BLaER1 treated with 17β-estradiol and CSF1 and Interleukin-3, amounts not matched to agents 10 nM and 100 nM (cell line): ENCODE results near the gene ATRNL1.

ENCODE experiments used
- H3K27ac ChIP-seq, 11 experiments: shearing (Covaris generic); formaldehyde crosslinking; 2 replicates each; pipeline ENCODE4 v1.8.1; 2022
- H3K27me3 ChIP-seq, 11 experiments: shearing (Covaris generic); formaldehyde crosslinking; 2 replicates each; pipeline ENCODE4 v1.8.1; 2022
- H3K36me3 ChIP-seq, 11 experiments: shearing (Covaris generic); formaldehyde crosslinking; 2 replicates each; pipeline ENCODE4 v1.8.1; 2022
- H3K4me1 ChIP-seq, 10 experiments: shearing (Covaris generic); formaldehyde crosslinking; 2 replicates each; pipeline ENCODE4 v1.8.1; 2022
- H3K4me2 ChIP-seq, 11 experiments: shearing (Covaris generic); formaldehyde crosslinking; 2 replicates each; pipeline ENCODE4 v1.8.1; 2022
- H3K4me3 ChIP-seq, 10 experiments: shearing (Covaris generic); formaldehyde crosslinking; 2 replicates each; pipeline ENCODE4 v1.8.1; 2022
- H3K9ac ChIP-seq, 11 experiments: shearing (Covaris generic); formaldehyde crosslinking; 2 replicates each; pipeline ENCODE4 v1.8.1; 2022
- H3K9me3 ChIP-seq, 11 experiments: shearing (Covaris generic); formaldehyde crosslinking; replicated peaks in 1 of 11; 2 replicates each; pipeline ENCODE4 v1.8.1; 2022
- H4K20me1 ChIP-seq, 11 experiments: shearing (Covaris generic); formaldehyde crosslinking; 2 replicates each; pipeline ENCODE4 v1.8.1; 2022
- Cebpa-rat ChIP-seq, 11 experiments: shearing (Covaris generic); IDR thresholded peaks; 2 replicates each; pipeline ENCODE4 v1.8.1; 2022

ATRNL1 gene

GRCh38 chr10:115572740-115573455 is 479.7 kb downstream of the ATRNL1 start:
- Histone ChIP-seq H4K20me1 (no peaks in the 10 kb centered on the region), H3K9ac (no peak overlapping the region), H3K4me1 (no peaks in the 10 kb centered on the region), H3K36me3 (no peaks in the 10 kb centered on the region), H3K4me2 (no peak overlapping the region), H3K9me3 (no peaks in the 10 kb centered on the region), H3K27ac (no peak overlapping the region), H3K27me3 (no peaks in the 10 kb centered on the region), H3K4me3 (no peak overlapping the region)
- no peak for TF ChIP-seq Cebpa-rat (IDR thresholded peaks at IDR 0.05)

GRCh38 chr10:115580239-115580638 is 487.1 kb downstream of the ATRNL1 start:
- H3K27ac ChIP-seq = no peak overlapping the region
- peaks cover 0 to 12% (median 0%) of the 10 kb centered on the region in 10 experiments; a peak in 4 of 20 replicates for H3K4me1 ChIP-seq
- no peaks in the 10 kb centered on the region for H3K27me3 ChIP-seq
- H3K9ac ChIP-seq = no peak overlapping the region
- no peak overlapping the region for H3K4me3 ChIP-seq
- peaks cover 0 to 15% (median 9%) of the 10 kb centered on the region in 11 experiments; a peak in 13 of 22 replicates for H3K9me3 ChIP-seq
- H3K36me3 ChIP-seq = no peaks in the 10 kb centered on the region
- H3K4me2 ChIP-seq = peak overlapping the region in 1 of 11 experiments; percentile 44; a peak in 1 of 22 replicates
- no peak for TF ChIP-seq Cebpa-rat (IDR thresholded peaks at IDR 0.05)
- H4K20me1 ChIP-seq = no peaks in the 10 kb centered on the region

- H3K27me3 ChIP-seq = no peaks in the 10 kb centered on the region
- H3K27ac ChIP-seq = no peak overlapping the region
- H3K36me3 ChIP-seq = no peaks in the 10 kb centered on the region
- H4K20me1 ChIP-seq = no peaks in the 10 kb centered on the region
- H3K4me2 ChIP-seq = no peak overlapping the region
- no peak overlapping the region for H3K4me3 ChIP-seq
- peaks cover 0 to 20% (median 6%) of the 10 kb centered on the region in 11 experiments; a peak in 8 of 22 replicates for H3K9me3 ChIP-seq
- no peak overlapping the region for H3K9ac ChIP-seq
- H3K4me1 ChIP-seq = no peaks in the 10 kb centered on the region
- TF ChIP-seq Cebpa-rat (IDR thresholded peaks at IDR 0.05) = no peak
Observed at GRCh38 chr10:115593060-115593459, 499.9 kb downstream of the ATRNL1 start.

- H3K36me3 ChIP-seq = no peaks in the 10 kb centered on the region
Observed at GRCh38 chr10:115604627-115605026, 511.5 kb downstream of the ATRNL1 start.

GRCh38 chr10:115606086-115606485 is 512.9 kb downstream of the ATRNL1 start:
- H3K27me3 ChIP-seq = no peaks in the 10 kb centered on the region
- TF ChIP-seq Cebpa-rat (IDR thresholded peaks at IDR 0.05) = no peak
- H3K4me2 ChIP-seq = no peak overlapping the region
- H3K27ac ChIP-seq = no peak overlapping the region
- H3K4me1 ChIP-seq = peaks cover 0 to 6% (median 2%) of the 10 kb centered on the region in 10 experiments; a peak in 5 of 20 replicates
- no peak overlapping the region for H3K4me3 ChIP-seq
- no peaks in the 10 kb centered on the region for H3K36me3 ChIP-seq
- no peaks in the 10 kb centered on the region for H4K20me1 ChIP-seq
- no peaks in the 10 kb centered on the region for H3K9me3 ChIP-seq
- no peak overlapping the region for H3K9ac ChIP-seq

More at GRCh38 chr10:115604627-115605026, 511.5 kb downstream of the ATRNL1 start:
- no peak for TF ChIP-seq Cebpa-rat (IDR thresholded peaks at IDR 0.05)
- no peak overlapping the region for H3K27ac ChIP-seq
- peaks cover 0 to 6% (median 2%) of the 10 kb centered on the region in 10 experiments; a peak in 5 of 20 replicates for H3K4me1 ChIP-seq
- no peaks in the 10 kb centered on the region for H3K27me3 ChIP-seq
- H3K9me3 ChIP-seq = no peaks in the 10 kb centered on the region
- no peaks in the 10 kb centered on the region for H4K20me1 ChIP-seq
- no peak overlapping the region for H3K4me2 ChIP-seq
- H3K4me3 ChIP-seq = no peak overlapping the region
- no peak overlapping the region for H3K9ac ChIP-seq

- H3K4me3 ChIP-seq = no peak overlapping the region
- no peak overlapping the region for H3K9ac ChIP-seq
- H3K27ac ChIP-seq = no peak overlapping the region
- no peaks in the 10 kb centered on the region for H4K20me1 ChIP-seq
- H3K4me1 ChIP-seq = peaks cover 0 to 6% (median 2%) of the 10 kb centered on the region in 10 experiments; a peak in 5 of 20 replicates
- peak overlapping the region in 2 of 11 experiments; percentile 1 to 8; a peak in 1 of 22 replicates for H3K4me2 ChIP-seq
- H3K36me3 ChIP-seq = no peaks in the 10 kb centered on the region
- H3K27me3 ChIP-seq = no peaks in the 10 kb centered on the region
- TF ChIP-seq Cebpa-rat (IDR thresholded peaks at IDR 0.05) = no peak
- H3K9me3 ChIP-seq = no peaks in the 10 kb centered on the region
Observed at GRCh38 chr10:115606741-115607140, 513.6 kb downstream of the ATRNL1 start.

GRCh38 chr10:115624448-115624847 is 531.3 kb downstream of the ATRNL1 start:
- no peak for TF ChIP-seq Cebpa-rat (IDR thresholded peaks at IDR 0.05)
- H3K4me2 ChIP-seq = no peak overlapping the region
- no peak overlapping the region for H3K4me3 ChIP-seq
- H3K36me3 ChIP-seq = no peaks in the 10 kb centered on the region
- H4K20me1 ChIP-seq = no peaks in the 10 kb centered on the region
- H3K27ac ChIP-seq = no peak overlapping the region
- H3K4me1 ChIP-seq = no peaks in the 10 kb centered on the region
- no peak overlapping the region for H3K9ac ChIP-seq
- no peaks in the 10 kb centered on the region for H3K27me3 ChIP-seq
- H3K9me3 ChIP-seq = peaks cover 0 to 6% (median 0%) of the 10 kb centered on the region in 11 experiments; a peak in 2 of 22 replicates

GRCh38 chr10:115628616-115629015 is 535.5 kb downstream of the ATRNL1 start:
- no peaks in the 10 kb centered on the region for H3K27me3 ChIP-seq
- H3K4me2 ChIP-seq = no peak overlapping the region
- H3K9me3 ChIP-seq = no peaks in the 10 kb centered on the region
- no peak overlapping the region for H3K27ac ChIP-seq
- H3K4me1 ChIP-seq = no peaks in the 10 kb centered on the region
- H3K36me3 ChIP-seq = no peaks in the 10 kb centered on the region
- no peaks in the 10 kb centered on the region for H4K20me1 ChIP-seq
- no peak overlapping the region for H3K9ac ChIP-seq
- H3K4me3 ChIP-seq = no peak overlapping the region
- no peak for TF ChIP-seq Cebpa-rat (IDR thresholded peaks at IDR 0.05)

GRCh38 chr10:115638246-115638645 is 545.1 kb downstream of the ATRNL1 start:
- Histone ChIP-seq H4K20me1 (no peaks in the 10 kb centered on the region), H3K36me3 (no peaks in the 10 kb centered on the region), H3K9me3 (peaks cover 0 to 4% (median 0%) of the 10 kb centered on the region in 11 experiments; a peak in 1 of 22 replicates), H3K4me1 (peaks cover 0 to 6% (median 0%) of the 10 kb centered on the region in 10 experiments; a peak in 1 of 20 replicates), H3K9ac (no peak overlapping the region), H3K4me2 (no peak overlapping the region), H3K27me3 (no peaks in the 10 kb centered on the region), H3K4me3 (no peak overlapping the region), H3K27ac (no peak overlapping the region)
- TF ChIP-seq Cebpa-rat (IDR thresholded peaks at IDR 0.05) = no peak

GRCh38 chr10:115649217-115649616 is 556.1 kb downstream of the ATRNL1 start:
- Histone ChIP-seq H3K27me3 (no peaks in the 10 kb centered on the region), H3K9me3 (no peaks in the 10 kb centered on the region), H3K4me3 (no peak overlapping the region), H4K20me1 (no peaks in the 10 kb centered on the region), H3K27ac (no peak overlapping the region), H3K36me3 (no peaks in the 10 kb centered on the region), H3K4me2 (no peak overlapping the region), H3K4me1 (0 out of 20 replicates have a peak, but pooled peaks cover 0 to 4% (median 0%) of the 10 kb centered on the region in 10 experiments), H3K9ac (no peak overlapping the region)
- no peak for TF ChIP-seq Cebpa-rat (IDR thresholded peaks at IDR 0.05)
